ENCODE data around the gene PAX6. TPM values are rescaled to one million over a fixed set of nuclear protein-coding genes. Genes with fewer than 3 reads are reported as not detected.
A peak's percentile ranks its signal among the peaks of the same experiment; 100 is the strongest.

PAX6 gene
- not detected in 2 replicates for polyA plus RNA-seq (2012; rRNA removed)
- not detected in 2 replicates for polyA plus RNA-seq (2012; cell fraction: cytosol; rRNA removed)
- not detected in 2 replicates for polyA plus RNA-seq (2012; cell fraction: nucleus; rRNA removed)

- Histone ChIP-seq H3K36me3 (replicated peaks in 1 of 2; ENCODE audit: control insufficient read depth in 1 of 2, insufficient read depth in 2 of 2, low read length in 1 of 2) (no peaks in the 10 kb centered on the region), H3K4me2 (peak within 1 kb of the TSS; percentile 82), H3K9me2 (no peaks in the 10 kb centered on the region), H3K4me3 (ENCODE audit: low read depth in 2 of 2, low read length in 1 of 2) (peak within 1 kb of the TSS; percentile 6 to 39; a peak in 2 of 4 replicates), H3K79me2 (ENCODE audit: insufficient read depth) (no peaks in the 10 kb centered on the region), H3K9me3 (no peaks in the 10 kb centered on the region), H2AFZ (ENCODE audit: low read depth) (peak within 1 kb of the TSS; percentile 22; the same call in 1 of the 2 replicates), H3K4me1 (ENCODE audit: control insufficient read depth in 1 of 2, insufficient read depth in 2 of 2, low read depth in 1 of 2, low read length in 1 of 2) (peaks cover 6 to 17% of the 10 kb centered on the region in 2 experiments; a peak in 2 of 4 replicates), H3K9ac (no peak within 1 kb of the TSS), H4K20me1 (ENCODE audit: insufficient read depth) (peaks cover 27% of the 10 kb centered on the region), H3K27ac (ENCODE audit: low read depth in 2 of 2, low read length in 1 of 2) (no peak within 1 kb of the TSS), H3K27me3 (ENCODE audit: insufficient read depth) (peaks cover 98% of the 10 kb centered on the region), H3F3A (replicated peaks; ENCODE audit: insufficient read depth) (no peaks in the 10 kb centered on the region)
- ChIA-PET CTCF (interaction anchor here (0.7 to 1.9 kb wide), 2 partner anchors 12 to 20 kb away, joined by 3 to 6 read pairs; no protein-coding TSS in a partner anchor), POLR2A (no interaction called here)
- WGBS (ENCODE audit: low lambda C conversion rate): 4% methylated on average over 31 of the region's 49 CpGs
- no peak for TF ChIP-seq IRF3 (IDR thresholded peaks at IDR 0.05; ENCODE audit: low read depth, low read length)
- TF ChIP-seq EZH2phosphoT487 (IDR thresholded peaks at IDR 0.05; ENCODE audit: borderline replicate concordance, low read depth): peak; percentile 20; the same call in 1 of the 2 replicates
- DNase-seq: peak; percentile 60
Measured at GRCh38 chr11:31810779-31811647, at the start of gene PAX6. Gene PAX6, minus strand, starts transcription at chr11:31811322. Its CDS starts 4,911 bp downstream, at chr11:31806411.

GRCh38 chr11:31860391-31860790 is 49.3 kb upstream of the PAX6 start:
- H3K4me2 ChIP-seq: no peak overlapping the region
- no peak overlapping the region for H3K4me3 ChIP-seq (ENCODE audit: low read depth in 2 of 2, low read length in 1 of 2)
- H3K27ac ChIP-seq (ENCODE audit: low read depth in 2 of 2, low read length in 1 of 2): no peak overlapping the region
- no peak overlapping the region for H2AFZ ChIP-seq (ENCODE audit: low read depth)
- no peaks in the 10 kb centered on the region for H4K20me1 ChIP-seq (ENCODE audit: insufficient read depth)
- H3F3A ChIP-seq (replicated peaks; ENCODE audit: insufficient read depth): no peaks in the 10 kb centered on the region
- no peaks in the 10 kb centered on the region for H3K79me2 ChIP-seq (ENCODE audit: insufficient read depth)
- H3K9me3 ChIP-seq: no peaks in the 10 kb centered on the region
- CTCF ChIA-PET: no interaction called here
- TF ChIP-seq RAD21 (IDR thresholded peaks at IDR 0.05; ENCODE audit: low read length) (no peak), POLR2AphosphoS5 (IDR thresholded peaks at IDR 0.05; ENCODE audit: low read depth, low read length) (no peak), EZH2phosphoT487 (IDR thresholded peaks at IDR 0.05; ENCODE audit: borderline replicate concordance, low read depth) (no peak), REST (IDR thresholded peaks at IDR 0.05; ENCODE audit: low read depth, low read length) (no peak), TEAD4 (IDR thresholded peaks at IDR 0.05; ENCODE audit: borderline replicate concordance, insufficient read depth) (no peak)
- H3K4me1 ChIP-seq (ENCODE audit: control insufficient read depth in 1 of 2, insufficient read depth in 2 of 2, low read depth in 1 of 2, low read length in 1 of 2): no peaks in the 10 kb centered on the region
- no peaks in the 10 kb centered on the region for H3K9me2 ChIP-seq
- no peak overlapping the region for H3K9ac ChIP-seq
- H3K27me3 ChIP-seq (ENCODE audit: insufficient read depth): peaks cover 16% of the 10 kb centered on the region
- no peaks in the 10 kb centered on the region for H3K36me3 ChIP-seq (replicated peaks in 1 of 2; ENCODE audit: control insufficient read depth in 1 of 2, insufficient read depth in 2 of 2, low read length in 1 of 2)
- POLR2A ChIA-PET: no interaction called here
- DNase-seq: no peak
